Type B pancreatic cell (in vitro differentiated cells): ENCODE results near the gene ZG16. TPM values are rescaled to one million over a fixed set of nuclear protein-coding genes. Genes with fewer than 3 reads are reported as not detected.

Source experiments
- DNase-seq: peaks from one replicate; pipeline ENCODE4 v3.0.0; 2021; ENCODE audit warnings: mixed read lengths; ENCODE audit not compliant: unreplicated experiment; ENCODE audit errors: extremely low spot score
- H3K27ac Mint-ChIP-seq: 2 replicates; pipeline ENCODE4 v1.8.0; 2021; ENCODE audit warnings: mild to moderate bottlenecking, mixed read lengths
- H3K27me3 Mint-ChIP-seq: 2 replicates; pipeline ENCODE4 v1.8.0; 2021; ENCODE audit warnings: mixed read lengths
- H3K36me3 Mint-ChIP-seq: 2 replicates; pipeline ENCODE4 v1.8.0; 2021; ENCODE audit warnings: mixed read lengths
- H3K4me1 Mint-ChIP-seq: one replicate; pipeline ENCODE4 v1.8.0; 2021; ENCODE audit warnings: mixed read lengths; ENCODE audit not compliant: unreplicated experiment
- H3K4me3 Mint-ChIP-seq: 2 replicates; pipeline ENCODE4 v1.8.0; 2021; ENCODE audit warnings: mild to moderate bottlenecking, mixed read lengths
- H3K9me3 Mint-ChIP-seq: 2 replicates; pipeline ENCODE4 v1.8.0; 2021; ENCODE audit warnings: mixed read lengths
- total RNA-seq: library from RNA; stranded (reverse); gene quantifications from 2 replicates; pipeline ENCODE4 v1.2.1, GENCODE V29; 2021; ENCODE audit warnings: low replicate concordance
- TF ChIP-seq, protein P1 (sequence below): fragments of 200-600 bp; sonication (generic); conservative IDR thresholded peaks from 2 replicates; pipeline ENCODE4 v1.5.0; 2021; ENCODE audit warnings: antibody characterized with exemption, mild to moderate bottlenecking

ZG16 gene
- total RNA-seq, 1 donor from 2014 or later, result 0.85 TPM

DNA sequence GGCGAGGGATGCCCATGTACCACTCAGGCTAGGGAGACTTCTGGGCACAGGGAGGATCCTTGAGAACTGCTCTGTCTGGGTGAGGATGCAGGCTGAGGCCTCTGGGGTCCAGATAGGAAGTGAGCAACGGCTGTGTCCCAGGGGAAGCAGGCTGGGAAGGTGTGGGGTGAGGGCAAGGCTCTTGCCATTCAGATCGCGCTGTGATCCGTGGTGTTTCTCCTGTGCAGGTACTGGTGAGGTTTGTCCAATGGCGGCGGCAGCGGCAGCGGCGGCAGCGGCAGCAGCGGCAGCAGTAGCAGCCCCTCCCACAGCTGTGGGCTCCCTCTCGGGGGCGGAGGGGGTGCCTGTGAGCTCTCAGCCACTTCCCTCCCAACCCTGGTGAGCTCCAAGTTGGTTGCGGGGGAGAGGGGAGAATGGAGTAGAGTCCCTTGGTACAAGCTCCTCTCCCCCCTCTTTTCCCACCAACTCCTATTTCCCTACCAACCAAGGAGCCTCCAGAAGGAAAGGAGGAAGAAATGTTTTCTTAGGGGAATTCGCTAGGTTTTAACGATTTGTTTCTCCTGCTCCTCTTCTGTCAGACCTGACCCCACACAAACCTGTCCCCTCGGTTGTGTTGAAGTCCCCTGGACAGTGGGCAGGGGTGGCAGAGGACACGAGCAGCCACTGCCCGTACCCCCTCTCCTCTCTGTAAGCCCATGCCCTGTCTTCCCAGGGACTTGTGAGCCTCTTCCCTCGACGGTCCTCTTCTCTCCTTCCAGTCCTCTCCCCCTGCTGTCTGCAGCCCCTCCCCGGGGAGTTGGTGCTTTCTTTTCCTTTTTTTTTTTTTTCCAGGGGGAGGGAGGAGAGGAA is 32.0 kb downstream of the ZG16 start:
- Mint-ChIP-seq H3K36me3 (peaks cover 3% of the 10 kb centered on the region), H3K4me1 (peaks cover 30% of the 10 kb centered on the region), H3K9me3 (no peaks in the 10 kb centered on the region), H3K27ac (peak overlapping the region; percentile 93), H3K27me3 (no peaks in the 10 kb centered on the region), H3K4me3 (peak overlapping the region; percentile 65)
- DNase-seq, result no peak
- TF ChIP-seq, protein P1, sequence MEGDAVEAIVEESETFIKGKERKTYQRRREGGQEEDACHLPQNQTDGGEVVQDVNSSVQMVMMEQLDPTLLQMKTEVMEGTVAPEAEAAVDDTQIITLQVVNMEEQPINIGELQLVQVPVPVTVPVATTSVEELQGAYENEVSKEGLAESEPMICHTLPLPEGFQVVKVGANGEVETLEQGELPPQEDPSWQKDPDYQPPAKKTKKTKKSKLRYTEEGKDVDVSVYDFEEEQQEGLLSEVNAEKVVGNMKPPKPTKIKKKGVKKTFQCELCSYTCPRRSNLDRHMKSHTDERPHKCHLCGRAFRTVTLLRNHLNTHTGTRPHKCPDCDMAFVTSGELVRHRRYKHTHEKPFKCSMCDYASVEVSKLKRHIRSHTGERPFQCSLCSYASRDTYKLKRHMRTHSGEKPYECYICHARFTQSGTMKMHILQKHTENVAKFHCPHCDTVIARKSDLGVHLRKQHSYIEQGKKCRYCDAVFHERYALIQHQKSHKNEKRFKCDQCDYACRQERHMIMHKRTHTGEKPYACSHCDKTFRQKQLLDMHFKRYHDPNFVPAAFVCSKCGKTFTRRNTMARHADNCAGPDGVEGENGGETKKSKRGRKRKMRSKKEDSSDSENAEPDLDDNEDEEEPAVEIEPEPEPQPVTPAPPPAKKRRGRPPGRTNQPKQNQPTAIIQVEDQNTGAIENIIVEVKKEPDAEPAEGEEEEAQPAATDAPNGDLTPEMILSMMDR, result no peak

DNA sequence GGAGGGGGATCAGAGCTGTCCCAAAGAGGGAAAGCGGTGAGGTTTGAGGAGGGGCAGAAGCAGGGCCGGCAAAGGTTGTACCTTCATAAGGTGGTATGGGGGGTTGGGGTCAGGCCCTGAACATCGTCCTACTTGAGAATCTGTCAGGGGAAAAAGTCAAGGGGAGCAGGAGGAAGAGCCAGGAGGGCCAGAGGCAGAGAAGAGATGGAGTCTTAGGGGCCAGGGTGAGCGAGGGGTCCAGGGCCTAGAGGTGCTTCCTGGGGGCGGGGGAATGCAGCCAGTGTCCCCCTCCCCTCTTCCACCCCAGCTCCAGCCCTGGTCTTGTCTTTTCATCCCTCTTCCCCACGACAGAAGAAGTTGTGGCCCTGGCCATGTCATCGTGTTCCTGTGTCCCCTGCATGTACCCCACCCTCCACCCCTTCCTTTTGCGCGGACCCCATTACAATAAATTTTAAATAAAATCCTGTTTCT is 32.7 kb downstream of the ZG16 start:
- Mint-ChIP-seq H3K27ac (peak overlapping the region; percentile 93), H3K4me1 (peaks cover 29% of the 10 kb centered on the region), H3K27me3 (peaks cover 1% of the 10 kb centered on the region), H3K36me3 (peaks cover 1% of the 10 kb centered on the region), H3K9me3 (no peaks in the 10 kb centered on the region), H3K4me3 (peak overlapping the region; percentile 90)
- TF ChIP-seq, protein P1, result no peak
- no peak for DNase-seq

DNA sequence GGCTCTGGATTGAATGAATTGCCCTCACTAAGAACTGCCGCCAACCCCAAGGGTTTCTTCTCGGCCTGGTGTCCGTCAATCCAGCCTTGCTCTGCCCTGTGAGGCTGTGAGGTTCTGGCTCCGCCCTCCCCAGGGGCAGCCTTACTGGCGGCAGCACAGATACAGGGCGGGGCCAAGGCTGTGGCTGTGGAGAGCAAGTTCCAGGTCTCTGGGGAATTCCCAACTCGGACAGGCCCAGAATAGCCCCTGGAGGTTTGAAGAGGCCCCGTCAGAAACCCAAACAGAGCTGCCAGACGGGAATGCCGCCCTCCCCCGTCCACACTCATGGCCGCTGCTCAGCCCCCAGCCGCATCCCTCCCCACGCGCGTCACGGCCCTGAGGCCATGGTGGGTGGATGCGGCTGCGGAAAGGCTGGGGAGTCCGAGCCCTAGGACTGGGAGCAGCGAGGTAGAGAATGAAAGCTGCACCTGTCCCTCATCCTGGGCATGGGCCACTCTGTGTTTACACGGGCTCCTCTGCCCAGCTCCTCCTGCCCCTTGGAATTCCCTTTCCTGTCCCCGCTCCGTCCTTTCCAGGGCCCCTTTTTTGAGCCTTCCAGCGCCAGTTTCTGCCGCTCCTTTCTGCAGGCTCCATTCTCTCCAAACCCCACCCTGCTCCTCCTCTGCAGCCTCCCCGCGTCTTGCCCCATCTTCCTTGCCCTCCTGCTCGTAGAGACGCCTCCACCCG is 33.3 kb downstream of the ZG16 start:
- peaks cover 4% of the 10 kb centered on the region for H3K27me3 Mint-ChIP-seq
- H3K4me1 Mint-ChIP-seq, result peaks cover 32% of the 10 kb centered on the region
- peak overlapping the region; percentile 93 for H3K27ac Mint-ChIP-seq
- H3K4me3 Mint-ChIP-seq, result peak overlapping the region; percentile 90
- TF ChIP-seq, protein P1, result no peak
- peak; percentile 91 for DNase-seq
- no peaks in the 10 kb centered on the region for H3K9me3 Mint-ChIP-seq
- H3K36me3 Mint-ChIP-seq, result peaks cover 5% of the 10 kb centered on the region

DNA sequence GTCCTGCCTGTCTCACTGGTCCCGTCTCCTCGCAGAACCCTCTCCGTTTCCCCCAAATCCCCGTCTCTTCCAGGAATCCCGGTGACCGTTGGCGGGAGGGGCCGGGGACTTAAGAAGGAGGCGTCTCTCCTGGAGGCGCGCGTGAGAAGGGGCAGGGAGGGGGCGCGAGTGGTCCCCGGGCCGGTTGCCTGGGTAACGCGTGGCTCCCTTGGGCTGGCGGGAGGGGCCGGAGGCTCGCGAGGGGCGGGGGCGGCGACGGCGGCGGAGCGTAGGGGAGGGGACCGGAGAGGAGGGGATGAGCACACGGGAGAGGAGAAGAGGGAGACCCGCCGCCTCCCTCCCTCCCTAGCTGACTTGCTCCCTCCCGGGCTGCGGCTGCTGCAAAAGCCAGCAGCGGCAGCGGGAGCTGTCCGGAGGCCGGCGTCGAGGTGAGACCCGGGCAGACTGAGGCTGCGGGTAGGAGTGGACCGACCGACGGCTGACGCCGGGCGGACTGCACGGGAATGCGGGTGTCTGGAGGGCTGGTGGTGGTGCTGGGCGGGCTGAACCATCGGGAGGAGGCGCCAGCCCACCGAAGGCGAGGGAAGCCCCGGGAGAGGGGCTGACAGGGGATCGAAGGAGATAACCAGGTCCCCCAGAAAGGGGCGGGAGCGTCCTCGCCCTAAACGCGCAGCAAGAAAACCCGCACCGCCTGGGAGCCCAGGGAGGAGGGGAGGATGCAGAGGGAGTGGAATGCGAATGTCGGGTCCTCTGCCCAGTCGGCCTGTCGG is 34.0 kb downstream of the ZG16 start, which contains the start of gene PRRT2:
Gene PRRT2, plus strand, starts transcription at position 298 of the 770 bp plus-strand sequence. CDS start 862 bp downstream, outside the sequence.
- Mint-ChIP-seq H3K36me3 (peaks cover 5% of the 10 kb centered on the region), H3K27me3 (peaks cover 4% of the 10 kb centered on the region), H3K27ac (peak within 1 kb of the TSS; percentile 93), H3K9me3 (no peaks in the 10 kb centered on the region), H3K4me1 (peaks cover 37% of the 10 kb centered on the region), H3K4me3 (peak within 1 kb of the TSS; percentile 90)
- no peak for DNase-seq
- TF ChIP-seq, protein P1, result no peak
